Activated T-helper 2 cell treated with anti-CD3 and anti-CD28 coated beads, Interferon-gamma antibody, Interleukin-2, Interleukin-4, amounts not matched to agents 10 μg/mL and 5 μg/mL and 100 μg/mL, durations not matched to agents 14 hours and 24 hours and 36 hours (primary cell): ENCODE data around the gene NFIX. TPM values are rescaled to one million over a fixed set of nuclear protein-coding genes. Genes with fewer than 3 reads are reported as not detected.
A peak's percentile ranks its signal among the peaks of the same experiment; 100 is the strongest.
"Not testable (repeated sequence)": the region's sequence is repeated elsewhere in the genome, so short reads cannot be mapped to it uniquely, and the experiment has no call there.

Source experiments
- DNase-seq: peaks from one replicate; pipeline ENCODE4 v3.0.0; 2021; ENCODE audit warnings: low spot score
- H3K27ac Mint-ChIP-seq: one replicate; pipeline ENCODE4 v1.8.0; 2021; ENCODE audit warnings: mixed read lengths
- H3K27me3 Mint-ChIP-seq: one replicate; pipeline ENCODE4 v1.8.0; 2021; ENCODE audit warnings: low read depth, mixed read lengths
- H3K36me3 Mint-ChIP-seq: one replicate; pipeline ENCODE4 v1.8.0; 2021; ENCODE audit warnings: low read depth, mixed read lengths
- H3K4me1 Mint-ChIP-seq: one replicate; pipeline ENCODE4 v1.8.0; 2021; ENCODE audit warnings: low read depth, mixed read lengths
- H3K4me3 Mint-ChIP-seq: one replicate; pipeline ENCODE4 v1.8.0; 2021; ENCODE audit warnings: low read depth, mild to moderate bottlenecking, moderate library complexity, mixed read lengths
- H3K9me3 Mint-ChIP-seq: one replicate; pipeline ENCODE4 v1.8.0; 2021; ENCODE audit warnings: mixed read lengths
- intact Hi-C: fragments of 100-400 bp; cut with micrococcal nuclease; formaldehyde crosslinking; loops from one replicate; pipeline ENCODE4 v1.15.1; 2023
- total RNA-seq: library from RNA; stranded (reverse); gene quantifications from 2 replicates; pipeline ENCODE4 v1.2.3, GENCODE V29; 2022

NFIX gene
- total RNA-seq, result 2.7 and 3.0 TPM in 2 replicates

GRCh38 chr19:12994701-12995595, at the start of gene NFIX:
NFIX (plus strand) TSS chr19:12995475; CDS start chr19:12995838, 363 bp downstream.
- intact Hi-C loops, result no loop called here
- peaks cover 5% of the 10 kb centered on the region for H3K4me1 Mint-ChIP-seq
- no peaks in the 10 kb centered on the region for H3K9me3 Mint-ChIP-seq
- peak within 1 kb of the TSS; percentile 80 for H3K4me3 Mint-ChIP-seq
- H3K27ac Mint-ChIP-seq, result no peak within 1 kb of the TSS
- no peaks in the 10 kb centered on the region for H3K36me3 Mint-ChIP-seq
- H3K27me3 Mint-ChIP-seq, result peaks cover 34% of the 10 kb centered on the region
- DNase-seq, result peak; percentile 57

GRCh38 chr19:12945479-12946091, 49.7 kb upstream of the NFIX start, which contains the start of gene RAD23A:
RAD23A (plus strand) TSS chr19:12945862; CDS start chr19:12945949, 87 bp downstream.
- Mint-ChIP-seq H3K4me1 (peaks cover 36% of the 10 kb centered on the region), H3K36me3 (peaks cover 94% of the 10 kb centered on the region), H3K9me3 (no peaks in the 10 kb centered on the region), H3K27me3 (no peaks in the 10 kb centered on the region), H3K4me3 (peak within 1 kb of the TSS; percentile 88), H3K27ac (peak within 1 kb of the TSS; percentile 95)
- intact Hi-C loops, result loop anchor here (1.0 kb wide), 2 partner anchors 11 to 12 kb away; partner anchors contain the start of gene FARSA
- DNase-seq, result peak; percentile 97

DNA sequence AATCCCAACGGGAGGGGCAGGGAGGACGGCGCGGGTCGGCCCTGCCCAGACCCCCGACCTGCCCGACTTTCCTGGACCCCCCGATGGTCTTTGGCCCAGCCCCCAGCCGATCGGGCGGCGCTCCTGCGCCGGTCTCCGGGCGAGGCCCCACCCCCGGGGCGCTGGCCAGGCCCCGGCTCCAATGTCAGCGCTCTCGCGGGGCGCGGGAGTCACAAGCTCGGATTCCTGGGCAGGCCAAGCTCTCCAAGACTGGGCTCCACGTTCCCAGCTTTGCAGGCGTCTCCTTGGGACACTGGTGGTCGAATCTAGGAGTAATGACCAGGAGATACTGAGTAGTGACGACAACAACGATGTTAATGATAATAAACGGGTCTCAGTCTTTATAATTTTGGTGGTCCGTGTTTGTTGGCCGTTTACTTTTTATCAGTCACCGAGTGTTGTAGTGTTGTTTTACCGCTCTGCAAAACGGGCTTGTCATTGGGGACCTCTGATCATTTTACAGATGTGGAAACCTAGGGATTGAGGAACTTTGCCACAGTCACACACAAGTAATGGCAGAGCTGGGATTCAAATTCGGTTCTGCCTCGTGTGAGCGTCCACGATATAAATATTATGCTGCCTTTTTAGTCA, 49.1 kb upstream of the NFIX start:
- intact Hi-C loops, result no loop called here
- H3K4me3 Mint-ChIP-seq, result peak overlapping the region; percentile 88
- peaks cover 32% of the 10 kb centered on the region for H3K4me1 Mint-ChIP-seq
- H3K36me3 Mint-ChIP-seq, result peaks cover 94% of the 10 kb centered on the region
- DNase-seq, result peak; percentile 47
- H3K27ac Mint-ChIP-seq, result peak overlapping the region; percentile 95
- no peaks in the 10 kb centered on the region for H3K9me3 Mint-ChIP-seq
- no peaks in the 10 kb centered on the region for H3K27me3 Mint-ChIP-seq

DNA sequence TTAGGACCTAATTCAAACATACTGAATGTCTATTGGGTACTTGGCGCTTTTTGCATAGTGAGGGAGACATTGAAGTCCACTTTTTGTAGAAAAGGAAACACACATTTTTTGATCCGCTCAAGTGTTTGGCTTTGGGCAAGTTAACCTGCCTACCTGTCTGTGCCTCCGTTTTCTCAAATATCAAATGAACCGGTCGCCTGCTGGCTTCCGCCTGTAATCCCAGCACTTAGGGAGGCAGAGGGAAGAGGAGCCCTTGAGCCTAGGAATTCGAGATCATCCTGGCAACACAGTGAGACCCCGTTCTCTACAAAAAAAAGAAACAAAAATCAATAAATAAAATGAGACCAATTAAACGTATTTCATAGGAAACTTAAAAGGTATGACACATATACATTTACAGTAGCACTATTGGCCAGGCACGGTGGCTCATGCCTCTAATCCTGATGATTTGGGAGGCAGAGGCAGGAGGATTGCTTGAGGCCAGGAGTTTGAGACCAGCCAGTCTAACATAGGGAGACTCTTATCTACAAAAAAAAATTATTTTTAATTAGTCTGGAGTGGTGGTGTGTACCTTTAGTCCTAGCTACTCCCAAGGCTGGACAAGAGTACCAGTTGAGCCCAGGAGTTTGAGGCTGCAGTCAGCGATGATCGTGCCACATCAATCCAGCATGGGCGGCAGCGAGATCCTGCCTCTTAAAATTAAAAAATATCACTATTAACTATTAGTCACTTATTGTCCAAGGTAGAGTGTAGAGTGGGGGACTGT, 48.4 kb upstream of the NFIX start:
- Mint-ChIP-seq H3K27me3 (no peaks in the 10 kb centered on the region), H3K4me3 (peak overlapping the region; percentile 88), H3K9me3 (no peaks in the 10 kb centered on the region), H3K27ac (peak overlapping the region; percentile 84), H3K4me1 (peaks cover 33% of the 10 kb centered on the region), H3K36me3 (peaks cover 94% of the 10 kb centered on the region)
- intact Hi-C loops, result no loop called here
- no peak for DNase-seq

DNA sequence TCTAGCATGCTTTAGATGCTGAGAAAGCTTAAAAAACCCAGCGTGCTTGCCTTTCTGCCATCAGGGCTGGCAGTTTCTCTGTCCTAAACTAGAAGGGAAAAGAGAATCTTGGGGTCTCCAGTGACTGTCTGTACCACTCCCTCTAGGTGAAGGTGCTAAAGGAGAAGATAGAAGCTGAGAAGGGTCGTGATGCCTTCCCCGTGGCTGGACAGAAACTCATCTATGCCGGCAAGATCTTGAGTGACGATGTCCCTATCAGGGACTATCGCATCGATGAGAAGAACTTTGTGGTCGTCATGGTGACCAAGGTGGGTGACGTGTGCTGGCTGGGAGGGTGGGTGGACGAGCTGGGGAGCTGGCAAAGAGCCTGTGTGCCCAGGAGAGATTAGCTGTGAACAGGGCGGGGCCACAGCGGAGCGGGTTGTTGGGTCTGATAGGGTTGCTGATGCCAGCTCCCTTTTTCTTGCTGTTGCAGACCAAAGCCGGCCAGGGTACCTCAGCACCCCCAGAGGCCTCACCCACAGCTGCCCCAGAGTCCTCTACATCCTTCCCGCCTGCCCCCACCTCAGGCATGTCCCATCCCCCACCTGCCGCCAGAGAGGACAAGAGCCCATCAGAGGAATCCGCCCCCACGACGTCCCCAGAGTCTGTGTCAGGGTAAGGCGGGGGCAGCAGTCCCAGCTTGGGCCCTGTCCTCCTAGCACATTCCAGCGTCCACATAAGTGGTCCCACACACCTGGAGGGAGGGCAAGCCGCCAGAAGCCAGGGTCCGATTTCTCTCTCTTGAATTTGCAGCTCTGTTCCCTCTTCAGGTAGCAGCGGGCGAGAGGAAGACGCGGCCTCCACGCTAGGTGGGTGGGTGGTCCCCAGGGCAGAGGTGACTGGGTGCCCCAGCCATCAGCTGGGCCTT, 47.3 kb upstream of the NFIX start:
- H3K36me3 Mint-ChIP-seq, result peaks cover 91% of the 10 kb centered on the region
- peak overlapping the region; percentile 9 for H3K4me3 Mint-ChIP-seq
- no peaks in the 10 kb centered on the region for H3K9me3 Mint-ChIP-seq
- no peaks in the 10 kb centered on the region for H3K27me3 Mint-ChIP-seq
- intact Hi-C loops, result no loop called here
- H3K27ac Mint-ChIP-seq, result no peak overlapping the region
- peaks cover 30% of the 10 kb centered on the region for H3K4me1 Mint-ChIP-seq
- no peak for DNase-seq

DNA sequence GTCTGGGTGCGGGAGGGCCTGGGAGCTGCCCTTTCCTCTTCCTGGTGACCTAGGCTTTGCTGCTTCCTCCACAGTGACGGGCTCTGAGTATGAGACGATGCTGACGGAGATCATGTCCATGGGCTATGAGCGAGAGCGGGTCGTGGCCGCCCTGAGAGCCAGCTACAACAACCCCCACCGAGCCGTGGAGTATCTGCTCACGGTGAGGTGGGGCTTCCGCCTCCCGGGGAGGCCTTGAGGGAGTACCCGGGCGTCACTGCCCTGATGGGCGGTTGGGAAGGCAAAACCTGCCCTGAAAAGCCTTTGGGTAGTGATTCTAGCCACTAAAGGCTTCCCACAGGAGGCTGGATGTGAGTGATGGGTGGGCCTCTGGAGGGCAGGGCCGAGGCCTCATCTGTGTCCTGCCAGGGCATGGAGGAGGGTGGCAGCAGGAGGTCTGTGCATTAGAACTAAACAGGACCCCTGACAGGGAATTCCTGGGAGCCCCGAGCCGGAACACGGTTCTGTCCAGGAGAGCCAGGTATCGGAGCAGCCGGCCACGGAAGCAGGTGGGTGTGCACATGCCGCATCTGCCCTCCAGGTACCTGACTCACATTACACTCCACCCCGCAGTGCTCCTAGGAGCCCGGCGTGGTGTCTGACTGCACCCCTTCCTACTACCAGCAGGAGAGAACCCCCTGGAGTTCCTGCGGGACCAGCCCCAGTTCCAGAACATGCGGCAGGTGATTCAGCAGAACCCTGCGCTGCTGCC, 46.5 kb upstream of the NFIX start:
- Mint-ChIP-seq H3K4me3 (peak overlapping the region; percentile 4), H3K36me3 (peaks cover 90% of the 10 kb centered on the region), H3K27me3 (no peaks in the 10 kb centered on the region), H3K27ac (no peak overlapping the region), H3K4me1 (peaks cover 25% of the 10 kb centered on the region), H3K9me3 (no peaks in the 10 kb centered on the region)
- intact Hi-C loops, result no loop called here
- no peak for DNase-seq

DNA sequence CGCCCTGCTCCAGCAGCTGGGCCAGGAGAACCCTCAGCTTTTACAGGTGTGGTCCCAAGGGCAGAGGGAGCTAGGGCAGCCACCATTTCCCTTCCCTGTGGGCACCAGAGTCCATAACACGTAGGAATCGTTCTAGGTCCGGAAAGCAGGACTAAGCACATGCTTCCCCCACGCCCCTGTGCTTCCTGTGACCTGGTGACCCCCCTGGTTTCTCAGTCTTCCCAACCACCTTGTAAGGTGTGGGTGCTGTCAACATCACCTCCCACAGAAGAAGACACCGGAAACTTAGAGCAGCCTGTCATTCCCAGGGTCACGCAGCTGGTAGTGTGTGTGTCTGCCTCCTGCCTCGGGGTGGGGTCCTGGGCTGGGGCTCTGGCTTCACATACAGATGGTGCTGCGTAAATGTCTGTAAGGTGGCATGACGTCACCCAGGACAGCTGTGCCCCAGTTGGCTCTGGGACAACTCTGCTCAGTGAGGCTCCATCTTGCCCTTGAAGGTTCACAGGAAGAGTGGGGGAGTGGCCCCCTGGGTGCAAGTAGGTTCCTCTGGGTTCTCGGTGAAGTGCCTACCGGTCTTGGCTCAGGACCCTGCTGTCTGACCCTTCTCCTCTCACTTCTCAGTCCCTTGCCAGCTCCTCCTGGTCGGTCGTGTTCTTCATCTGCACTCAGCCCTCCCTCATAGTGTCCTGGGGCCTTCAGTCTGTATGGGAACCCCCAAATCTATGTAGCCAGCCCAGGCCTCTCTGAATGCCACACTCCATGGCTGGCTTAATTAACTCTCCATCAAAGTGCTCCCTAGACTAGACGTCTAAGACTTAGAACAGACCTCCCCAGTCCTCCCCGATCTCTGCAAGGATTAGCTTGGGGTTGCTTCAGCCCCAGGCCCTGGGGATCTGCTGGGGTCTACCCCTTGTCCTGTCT, 45.7 kb upstream of the NFIX start:
- intact Hi-C loops, result no loop called here
- DNase-seq, result no peak
- Mint-ChIP-seq H3K4me3 (no peak overlapping the region), H3K36me3 (peaks cover 90% of the 10 kb centered on the region), H3K4me1 (peaks cover 23% of the 10 kb centered on the region), H3K9me3 (no peaks in the 10 kb centered on the region), H3K27me3 (no peaks in the 10 kb centered on the region), H3K27ac (peak overlapping the region; percentile 61)

DNA sequence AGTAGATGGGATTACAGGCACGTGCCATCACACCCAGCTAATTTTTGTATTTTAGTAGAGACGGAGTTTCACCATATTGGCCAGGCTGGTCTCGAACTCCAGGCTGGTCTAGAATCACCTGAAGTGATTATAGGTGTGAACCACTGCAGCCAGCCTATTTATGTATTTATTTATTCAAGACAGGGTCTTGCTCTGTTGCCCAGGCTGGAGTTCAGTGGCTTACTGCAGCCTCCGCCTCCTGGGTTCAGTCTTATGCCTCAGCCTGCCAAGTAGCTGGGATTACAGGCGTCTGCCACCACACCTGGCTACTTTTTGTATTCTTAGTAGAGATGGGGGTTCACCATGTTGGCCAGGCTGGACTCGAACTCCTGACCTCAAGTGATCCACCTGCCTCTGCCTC, 43.2 kb upstream of the NFIX start:
- intact Hi-C loops, H3K27me3 Mint-ChIP-seq: not testable (repeated sequence)
- H3K4me1 Mint-ChIP-seq, result peaks cover 22% of the 10 kb centered on the region

GRCh38 chr19:12952488-12953137, 42.7 kb upstream of the NFIX start:
- no peaks in the 10 kb centered on the region for H3K9me3 Mint-ChIP-seq
- peaks cover 84% of the 10 kb centered on the region for H3K36me3 Mint-ChIP-seq
- no peak overlapping the region for H3K4me3 Mint-ChIP-seq
- H3K4me1 Mint-ChIP-seq, result peaks cover 22% of the 10 kb centered on the region
- intact Hi-C loops, result no loop called here
- H3K27ac Mint-ChIP-seq, result no peak overlapping the region
- H3K27me3 Mint-ChIP-seq, result no peaks in the 10 kb centered on the region
- no peak for DNase-seq

More for the DNA sequence above, 43.2 kb upstream of the NFIX start:
- not testable (repeated sequence) for H3K4me3 Mint-ChIP-seq, H3K27ac Mint-ChIP-seq, H3K9me3 Mint-ChIP-seq, DNase-seq
- H3K36me3 Mint-ChIP-seq, result peaks cover 87% of the 10 kb centered on the region

DNA sequence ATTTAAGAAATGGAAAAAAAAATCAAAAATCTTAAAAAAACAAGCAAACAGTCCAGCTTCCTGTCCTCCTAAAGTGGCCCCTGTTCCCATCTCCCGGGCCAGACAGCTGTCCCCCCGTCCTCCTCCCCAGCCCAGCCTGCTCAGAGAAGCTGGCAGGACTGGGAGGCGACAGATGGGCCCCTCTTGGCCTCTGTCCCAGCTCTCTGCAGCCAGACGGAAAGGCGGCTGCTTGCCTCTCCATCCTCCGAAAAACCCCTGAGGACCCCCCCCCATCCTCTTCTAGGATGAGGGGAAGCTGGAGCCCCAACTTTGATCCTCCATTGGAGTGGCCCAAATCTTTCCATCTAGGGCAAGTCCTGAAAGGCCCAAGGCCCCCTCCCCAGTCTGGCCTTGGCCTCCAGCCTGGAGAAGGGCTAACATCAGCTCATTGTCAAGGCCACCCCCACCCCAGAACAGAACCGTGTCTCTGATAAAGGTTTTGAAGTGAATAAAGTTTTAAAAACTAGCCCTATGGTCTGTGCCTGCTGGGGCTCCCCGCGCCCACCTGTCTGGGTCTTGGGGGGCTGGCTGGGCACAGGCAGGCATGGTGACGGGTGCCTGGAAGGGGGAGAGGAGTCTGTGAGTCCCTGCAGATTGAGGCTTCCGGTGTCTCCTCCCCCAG, 42.0 kb upstream of the NFIX start:
- no peak overlapping the region for H3K27ac Mint-ChIP-seq
- peaks cover 22% of the 10 kb centered on the region for H3K4me1 Mint-ChIP-seq

More for the DNA sequence above, 42.0 kb upstream of the NFIX start:
- H3K27me3 Mint-ChIP-seq, result no peaks in the 10 kb centered on the region
- H3K9me3 Mint-ChIP-seq, result no peaks in the 10 kb centered on the region
- H3K4me3 Mint-ChIP-seq, result no peak overlapping the region
- intact Hi-C loops, result no loop called here
- DNase-seq, result no peak
- H3K36me3 Mint-ChIP-seq, result peaks cover 78% of the 10 kb centered on the region
